Adrenal gland (tissue), 5 donors: ENCODE data around the gene MEP1A.

Experiments used
- CTCF ChIP-seq, 6 experiments: fragments of 450-650 bp in 4 of 6; fragments of 200-600 bp in 2 of 6; sonication (generic) in 1 of 6; IDR thresholded peaks; 1 replicate in 5 of 6; 2 replicates in 1 of 6; pipeline versions ENCODE4 v1.5.1 to v1.8.0; 2016 to 2021; ENCODE audit warnings: antibody characterized with exemption in 6 of 6, mild to moderate bottlenecking in 2 of 6, moderate library complexity in 1 of 6
- POLR2A ChIP-seq, 2 donors: fragments of 450-650 bp; IDR thresholded peaks; one replicate each; pipeline ENCODE4 v1.6.1; 2017; ENCODE audit warnings: antibody characterized with exemption in 2 of 2, mild to moderate bottlenecking in 2 of 2, moderate library complexity in 1 of 2
- donor health status: DM: no; HTN: no; CAD: no.

- TF ChIP-seq CTCF (IDR thresholded peaks at IDR 0.05) = no peak
- TF ChIP-seq POLR2A (IDR thresholded peaks at IDR 0.05) = no peak
Measured at GRCh38 chr6:46796848-46797580, 3.8 kb downstream of the MEP1A start.
